SK-N-SH (cell line): Measurements from ENCODE around the gene SLC12A7. TPM values are rescaled to one million over a fixed set of nuclear protein-coding genes. Genes with fewer than 3 reads are reported as not detected.

Experiments used
- CTCF ChIA-PET: fragments of 300-600, 350-600 bp; formaldehyde crosslinking; extraction: SDS; loops from one replicate; lab custom pipeline; 2021; lab: Yijun Ruan, JAX
- POLR2A ChIA-PET: fragments of 350-600 bp; sonication (Branson Sonifier 250); formaldehyde crosslinking; extraction: SDS; loops from one replicate; lab custom pipeline; 2020; ENCODE audit warnings: antibody characterized with exemption, inconsistent platforms; lab: Yijun Ruan, JAX
- DNase-seq: peaks from one replicate; pipeline ENCODE4 v3.0.0; 2012
- H2AFZ ChIP-seq: fragments of 200-600 bp; sonication (generic); 2 replicates; pipeline ENCODE4 v1.8.1; 2016; ENCODE audit warnings: antibody characterized with exemption, mild to moderate bottlenecking, low read depth
- H3F3A ChIP-seq: fragments of 200-600 bp; sonication (generic); replicated peaks from 2 replicates; pipeline ENCODE3; 2016; ENCODE audit warnings: antibody characterized with exemption, mild to moderate bottlenecking; ENCODE audit not compliant: insufficient read depth
- H3K27ac ChIP-seq, 2 experiments: fragments of 200-500 bp in 1 of 2; fragments of 200-600 bp in 1 of 2; sonication (Bioruptor generic) in 1 of 2; sonication (generic), shearing (Covaris generic) in 1 of 2; 2 replicates each; pipeline versions ENCODE4 v1.5.1 to v1.6.1; 2014 to 2016; ENCODE audit warnings: low read depth in 2 of 2, inconsistent platforms in 1 of 2, low read length in 1 of 2, mild to moderate bottlenecking in 1 of 2, mixed read lengths in 1 of 2
- H3K27me3 ChIP-seq: fragments of 200-600 bp; sonication (generic), shearing (Covaris generic); 2 replicates; pipeline ENCODE4 v1.6.1; 2016; ENCODE audit warnings: mixed run types; ENCODE audit not compliant: insufficient read depth
- H3K36me3 ChIP-seq, 2 experiments: fragments of 200-500 bp in 1 of 2; fragments of 200-600 bp in 1 of 2; sonication (Bioruptor generic) in 1 of 2; sonication (generic) in 1 of 2; replicated peaks in 1 of 2; 2 replicates each; pipeline versions ENCODE3 to v1.5.1; 2014 to 2016; ENCODE audit warnings: low read length in 1 of 2, mild to moderate bottlenecking in 1 of 2; ENCODE audit not compliant: insufficient read depth in 2 of 2, control insufficient read depth in 1 of 2
- H3K4me1 ChIP-seq, 2 experiments: fragments of 200-500 bp in 1 of 2; fragments of 200-600 bp in 1 of 2; sonication (Bioruptor generic) in 1 of 2; sonication (generic), shearing (Covaris generic) in 1 of 2; 2 replicates each; pipeline versions ENCODE4 v1.5.1 to v1.6.1; 2014 to 2016; ENCODE audit warnings: low read depth in 1 of 2, low read length in 1 of 2, mixed run types in 1 of 2; ENCODE audit not compliant: insufficient read depth in 2 of 2, control insufficient read depth in 1 of 2
- H3K4me2 ChIP-seq: fragments of 200-600 bp; sonication (generic), shearing (Covaris generic); 2 replicates; pipeline ENCODE4 v1.6.1; 2017; ENCODE audit warnings: mixed run types
- H3K4me3 ChIP-seq, 2 experiments: fragments of 200-500 bp in 1 of 2; fragments of 200-600 bp in 1 of 2; sonication (Bioruptor generic) in 1 of 2; sonication (generic), shearing (Covaris generic) in 1 of 2; 2 replicates each; pipeline versions ENCODE4 v1.5.1 to v1.8.1; 2014 to 2016; ENCODE audit warnings: low read depth in 2 of 2, inconsistent platforms in 1 of 2, low read length in 1 of 2, mild to moderate bottlenecking in 1 of 2, mixed read lengths in 1 of 2, moderate library complexity in 1 of 2
- H3K79me2 ChIP-seq: fragments of 200-600 bp; sonication (generic); 2 replicates; pipeline ENCODE4 v1.8.1; 2017; ENCODE audit warnings: mild to moderate bottlenecking; ENCODE audit not compliant: insufficient read depth
- H3K9ac ChIP-seq: fragments of 200-600 bp; sonication (generic); 2 replicates; pipeline ENCODE4 v1.6.1; 2017; ENCODE audit warnings: mixed run types
- H3K9me2 ChIP-seq: fragments of 200-600 bp; sonication (generic); 2 replicates; pipeline ENCODE4 v1.6.1; 2017; ENCODE audit warnings: mixed run types
- H3K9me3 ChIP-seq: fragments of 200-600 bp; sonication (generic); 2 replicates; pipeline ENCODE4 v1.6.1; 2017; ENCODE audit warnings: mixed run types, mild to moderate bottlenecking, moderate library complexity
- H4K20me1 ChIP-seq: fragments of 200-600 bp; sonication (generic); 2 replicates; pipeline ENCODE4 v1.6.1; 2017; ENCODE audit warnings: mild to moderate bottlenecking, mixed run types; ENCODE audit not compliant: insufficient read depth
- CHD2 ChIP-seq: fragments of 150-350 bp; IDR thresholded peaks from 2 replicates; pipeline ENCODE4 v1.6.1; 2018; ENCODE audit warnings: low read length; ENCODE audit not compliant: partially characterized antibody
- EZH2phosphoT487 ChIP-seq: fragments of 200-600 bp; sonication (generic); IDR thresholded peaks from 2 replicates; pipeline ENCODE4 v1.6.1; 2017; ENCODE audit warnings: low read depth, mixed run types, mild to moderate bottlenecking, antibody characterized with exemption, moderate library complexity, borderline replicate concordance
- FOSL2 ChIP-seq: IDR thresholded peaks from 2 replicates; pipeline ENCODE4 v1.4.0; 2012; ENCODE audit warnings: low read depth, mild to moderate bottlenecking, moderate library complexity, borderline replicate concordance
- GABPA ChIP-seq: IDR thresholded peaks from 2 replicates; pipeline ENCODE4 v1.4.0; 2012; ENCODE audit warnings: low read depth, mild to moderate bottlenecking
- GATA2 ChIP-seq: sonication (generic); formaldehyde crosslinking; IDR thresholded peaks from 2 replicates; pipeline ENCODE4 v1.5.0; 2020; ENCODE audit warnings: mild to moderate bottlenecking, missing genetic modification reagents
- JUND ChIP-seq: IDR thresholded peaks from 2 replicates; pipeline ENCODE4 v1.4.0; 2012
- MEF2A ChIP-seq: IDR thresholded peaks from 2 replicates; pipeline ENCODE4 v1.4.0; 2012; ENCODE audit warnings: low read depth, borderline replicate concordance
- NFIC ChIP-seq: IDR thresholded peaks from 2 replicates; pipeline ENCODE4 v1.4.0; 2012; ENCODE audit warnings: borderline replicate concordance
- NRF1 ChIP-seq: IDR thresholded peaks from 2 replicates; pipeline ENCODE4 v1.6.1; 2012; ENCODE audit warnings: low read depth, mild to moderate bottlenecking, low read length
- POLR2AphosphoS5 ChIP-seq: IDR thresholded peaks from 2 replicates; pipeline ENCODE4 v1.6.1; 2012; ENCODE audit warnings: low read depth, low read length
- RFX5 ChIP-seq: IDR thresholded peaks from 2 replicates; pipeline ENCODE4 v1.6.1; 2012; ENCODE audit warnings: mild to moderate bottlenecking, improper control_type of control experiment, low read length
- SIN3A ChIP-seq: IDR thresholded peaks from 2 replicates; pipeline ENCODE4 v1.6.1; 2012; ENCODE audit warnings: low read depth, mild to moderate bottlenecking, low read length, moderate library complexity, borderline replicate concordance
- TAF1 ChIP-seq: IDR thresholded peaks from 2 replicates; pipeline ENCODE4 v1.6.1; 2012; ENCODE audit warnings: low read depth, mild to moderate bottlenecking, low read length, moderate library complexity, borderline replicate concordance
- TCF12 ChIP-seq: IDR thresholded peaks from 2 replicates; pipeline ENCODE4 v1.4.0; 2012
- TEAD4 ChIP-seq: IDR thresholded peaks from 2 replicates; pipeline ENCODE4 v1.4.0; 2012; ENCODE audit warnings: mild to moderate bottlenecking, borderline replicate concordance; ENCODE audit not compliant: insufficient read depth
- YY1 ChIP-seq: IDR thresholded peaks from 2 replicates; pipeline ENCODE4 v1.4.0; 2012; ENCODE audit warnings: low read depth, mild to moderate bottlenecking
- WGBS: methylation state at CpG from one replicate; pipeline ENCODE4 v1.1.6; 2017; ENCODE audit warnings: low lambda C conversion rate; 5-methylcytosine and 5-hydroxymethylcytosine counted together
- polyA plus RNA-seq, 3 experiments: library from polyadenylated mRNA; depleted of rRNA; stranded (reverse); fragments of >200 nt; gene quantifications; 2 replicates each; pipeline ENCODE4 v1.2.3, GENCODE V29; 2012
- TF ChIP-seq, protein P1 (sequence below): fragments of 150-350 bp; IDR thresholded peaks from 2 replicates; pipeline ENCODE4 v1.6.1; 2016; ENCODE audit warnings: mild to moderate bottlenecking, low read depth, low read length
- TF ChIP-seq, protein P2 (sequence below): IDR thresholded peaks from 2 replicates; pipeline ENCODE4; 2012
- TF ChIP-seq, protein P3 (sequence below): IDR thresholded peaks from 2 replicates; pipeline ENCODE4 v1.6.1; 2012; ENCODE audit warnings: mild to moderate bottlenecking, low read depth, low read length, moderate library complexity
- TF ChIP-seq, protein P4 (sequence below): IDR thresholded peaks from 2 replicates; pipeline ENCODE4 v1.4.0; 2012; ENCODE audit warnings: low read depth, borderline replicate concordance

SLC12A7 gene
- polyA plus RNA-seq, 1 of the 3 experiments (the other 2 are of a cell fraction), result 2.6 TPM

DNA sequence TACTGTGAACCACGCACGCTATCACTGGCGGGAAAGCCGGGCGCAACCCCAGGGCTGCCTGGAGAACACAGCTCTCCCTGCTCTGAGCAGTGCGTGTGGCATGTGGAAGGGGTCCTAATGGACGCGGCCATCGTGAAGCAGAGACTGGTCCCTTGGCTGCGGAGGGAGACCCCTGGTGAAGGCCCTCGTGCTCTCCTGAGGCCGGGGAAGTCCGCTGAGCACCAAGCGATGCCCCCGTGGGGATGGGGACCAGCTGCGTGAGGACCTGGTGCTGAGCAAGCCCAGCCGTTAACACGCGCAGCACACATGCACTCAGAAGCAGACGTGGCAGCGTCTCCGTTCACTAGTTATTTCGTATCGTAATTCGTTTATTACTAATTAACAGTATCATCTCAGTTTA lies 24.4 kb downstream of the SLC12A7 start (continued):
- no peak for TF ChIP-seq NRF1
- TF ChIP-seq, protein P1, sequence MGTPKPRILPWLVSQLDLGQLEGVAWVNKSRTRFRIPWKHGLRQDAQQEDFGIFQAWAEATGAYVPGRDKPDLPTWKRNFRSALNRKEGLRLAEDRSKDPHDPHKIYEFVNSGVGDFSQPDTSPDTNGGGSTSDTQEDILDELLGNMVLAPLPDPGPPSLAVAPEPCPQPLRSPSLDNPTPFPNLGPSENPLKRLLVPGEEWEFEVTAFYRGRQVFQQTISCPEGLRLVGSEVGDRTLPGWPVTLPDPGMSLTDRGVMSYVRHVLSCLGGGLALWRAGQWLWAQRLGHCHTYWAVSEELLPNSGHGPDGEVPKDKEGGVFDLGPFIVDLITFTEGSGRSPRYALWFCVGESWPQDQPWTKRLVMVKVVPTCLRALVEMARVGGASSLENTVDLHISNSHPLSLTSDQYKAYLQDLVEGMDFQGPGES, result no peak
- no peak for TF ChIP-seq JUND

DNA sequence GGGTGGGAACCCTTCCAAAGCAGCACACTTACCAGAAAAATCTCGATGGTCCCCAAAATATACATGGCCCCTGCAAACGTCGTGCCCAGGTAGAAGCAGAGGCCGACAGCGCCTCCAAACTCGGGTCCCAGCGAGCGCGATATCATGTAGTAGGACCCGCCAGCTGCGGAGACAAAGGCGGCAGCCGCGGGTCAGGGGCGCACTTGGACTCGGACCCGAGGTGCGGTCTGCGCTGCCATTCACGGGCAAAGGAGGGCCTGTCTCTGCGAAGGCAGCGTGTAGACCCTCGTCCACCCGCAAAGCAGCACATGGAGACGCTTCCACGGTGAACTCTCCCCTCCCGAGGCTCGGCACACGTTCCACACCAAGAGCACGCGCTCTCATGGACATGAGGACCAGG lies 25.0 kb downstream of the SLC12A7 start:
- Histone ChIP-seq H4K20me1 (no peaks in the 10 kb centered on the region), H3K9me3 (no peaks in the 10 kb centered on the region), H3K9me2 (no peaks in the 10 kb centered on the region), H3K4me2 (no peak overlapping the region), H3K79me2 (no peaks in the 10 kb centered on the region), H3K4me1 (peaks cover 0 to 8% of the 10 kb centered on the region in 2 experiments; a peak in 1 of 4 replicates), H3K27ac (no peak overlapping the region), H3K4me3 (no peak overlapping the region), H2AFZ (no peak overlapping the region), H3F3A (no peaks in the 10 kb centered on the region), H3K36me3 (no peaks in the 10 kb centered on the region), H3K9ac (no peak overlapping the region), H3K27me3 (no peaks in the 10 kb centered on the region)
- WGBS, result 89% methylated on average over 24 of the region's 31 CpGs
- POLR2A ChIA-PET, result no interaction called here
- TF ChIP-seq FOSL2 (no peak), RFX5 (no peak), TEAD4 (no peak), TAF1 (no peak), NFIC (no peak), CHD2 (no peak), EZH2phosphoT487 (no peak), MEF2A (no peak), GABPA (no peak), GATA2 (CRISPR knock-in tag) (no peak), POLR2AphosphoS5 (no peak), YY1 (no peak), SIN3A (no peak), TCF12 (no peak)
- TF ChIP-seq, protein P1, result no peak
- TF ChIP-seq, protein P2, sequence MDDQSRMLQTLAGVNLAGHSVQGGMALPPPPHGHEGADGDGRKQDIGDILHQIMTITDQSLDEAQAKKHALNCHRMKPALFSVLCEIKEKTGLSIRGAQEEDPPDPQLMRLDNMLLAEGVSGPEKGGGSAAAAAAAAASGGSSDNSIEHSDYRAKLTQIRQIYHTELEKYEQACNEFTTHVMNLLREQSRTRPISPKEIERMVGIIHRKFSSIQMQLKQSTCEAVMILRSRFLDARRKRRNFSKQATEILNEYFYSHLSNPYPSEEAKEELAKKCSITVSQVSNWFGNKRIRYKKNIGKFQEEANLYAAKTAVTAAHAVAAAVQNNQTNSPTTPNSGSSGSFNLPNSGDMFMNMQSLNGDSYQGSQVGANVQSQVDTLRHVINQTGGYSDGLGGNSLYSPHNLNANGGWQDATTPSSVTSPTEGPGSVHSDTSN, result no peak
- TF ChIP-seq, protein P3, sequence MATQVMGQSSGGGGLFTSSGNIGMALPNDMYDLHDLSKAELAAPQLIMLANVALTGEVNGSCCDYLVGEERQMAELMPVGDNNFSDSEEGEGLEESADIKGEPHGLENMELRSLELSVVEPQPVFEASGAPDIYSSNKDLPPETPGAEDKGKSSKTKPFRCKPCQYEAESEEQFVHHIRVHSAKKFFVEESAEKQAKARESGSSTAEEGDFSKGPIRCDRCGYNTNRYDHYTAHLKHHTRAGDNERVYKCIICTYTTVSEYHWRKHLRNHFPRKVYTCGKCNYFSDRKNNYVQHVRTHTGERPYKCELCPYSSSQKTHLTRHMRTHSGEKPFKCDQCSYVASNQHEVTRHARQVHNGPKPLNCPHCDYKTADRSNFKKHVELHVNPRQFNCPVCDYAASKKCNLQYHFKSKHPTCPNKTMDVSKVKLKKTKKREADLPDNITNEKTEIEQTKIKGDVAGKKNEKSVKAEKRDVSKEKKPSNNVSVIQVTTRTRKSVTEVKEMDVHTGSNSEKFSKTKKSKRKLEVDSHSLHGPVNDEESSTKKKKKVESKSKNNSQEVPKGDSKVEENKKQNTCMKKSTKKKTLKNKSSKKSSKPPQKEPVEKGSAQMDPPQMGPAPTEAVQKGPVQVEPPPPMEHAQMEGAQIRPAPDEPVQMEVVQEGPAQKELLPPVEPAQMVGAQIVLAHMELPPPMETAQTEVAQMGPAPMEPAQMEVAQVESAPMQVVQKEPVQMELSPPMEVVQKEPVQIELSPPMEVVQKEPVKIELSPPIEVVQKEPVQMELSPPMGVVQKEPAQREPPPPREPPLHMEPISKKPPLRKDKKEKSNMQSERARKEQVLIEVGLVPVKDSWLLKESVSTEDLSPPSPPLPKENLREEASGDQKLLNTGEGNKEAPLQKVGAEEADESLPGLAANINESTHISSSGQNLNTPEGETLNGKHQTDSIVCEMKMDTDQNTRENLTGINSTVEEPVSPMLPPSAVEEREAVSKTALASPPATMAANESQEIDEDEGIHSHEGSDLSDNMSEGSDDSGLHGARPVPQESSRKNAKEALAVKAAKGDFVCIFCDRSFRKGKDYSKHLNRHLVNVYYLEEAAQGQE, result no peak
- TF ChIP-seq, protein P4, sequence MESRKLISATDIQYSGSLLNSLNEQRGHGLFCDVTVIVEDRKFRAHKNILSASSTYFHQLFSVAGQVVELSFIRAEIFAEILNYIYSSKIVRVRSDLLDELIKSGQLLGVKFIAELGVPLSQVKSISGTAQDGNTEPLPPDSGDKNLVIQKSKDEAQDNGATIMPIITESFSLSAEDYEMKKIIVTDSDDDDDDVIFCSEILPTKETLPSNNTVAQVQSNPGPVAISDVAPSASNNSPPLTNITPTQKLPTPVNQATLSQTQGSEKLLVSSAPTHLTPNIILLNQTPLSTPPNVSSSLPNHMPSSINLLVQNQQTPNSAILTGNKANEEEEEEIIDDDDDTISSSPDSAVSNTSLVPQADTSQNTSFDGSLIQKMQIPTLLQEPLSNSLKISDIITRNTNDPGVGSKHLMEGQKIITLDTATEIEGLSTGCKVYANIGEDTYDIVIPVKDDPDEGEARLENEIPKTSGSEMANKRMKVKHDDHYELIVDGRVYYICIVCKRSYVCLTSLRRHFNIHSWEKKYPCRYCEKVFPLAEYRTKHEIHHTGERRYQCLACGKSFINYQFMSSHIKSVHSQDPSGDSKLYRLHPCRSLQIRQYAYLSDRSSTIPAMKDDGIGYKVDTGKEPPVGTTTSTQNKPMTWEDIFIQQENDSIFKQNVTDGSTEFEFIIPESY, result no peak
- DNase-seq, result no peak
- CTCF ChIA-PET, result no interaction called here
